Gastrocnemius medialis (tissue), 4 donors: Measurements from ENCODE around the gene UNC5C. TPM values are rescaled to one million over a fixed set of nuclear protein-coding genes. Genes with fewer than 3 reads are reported as not detected.

Experiments
- ATAC-seq, 2 donors: fragments of 150-250 bp; one replicate each; pipeline ENCODE4 v1.9.1; 2016
- DNase-seq, 2 donors: peaks; one replicate each; pipeline ENCODE4 v3.0.0-alpha.2; 2019
- H3K27ac ChIP-seq, 4 donors: fragments of 200-600 bp; sonication (generic); 1 replicate in 1 of 4; 2 replicates in 3 of 4; pipeline ENCODE4 v1.5.1; 2016 to 2018; ENCODE audit warnings: mild to moderate bottlenecking in 2 of 4, moderate library complexity in 1 of 4
- H3K27me3 ChIP-seq, 3 donors: fragments of 200-600 bp; sonication (generic) in 2 of 3; 1 replicate in 1 of 3; 2 replicates in 2 of 3; pipeline versions ENCODE4 v1.5.1 to v1.6.0; 2016 to 2019; ENCODE audit warnings: mild to moderate bottlenecking in 1 of 3, moderate library complexity in 1 of 3
- H3K36me3 ChIP-seq, 2 donors: fragments of 200-600 bp; sonication (generic) in 1 of 2; one replicate each; pipeline ENCODE4 v1.5.1; 2017 to 2018
- H3K4me1 ChIP-seq, 2 donors: fragments of 200-600 bp; sonication (generic) in 1 of 2; one replicate each; pipeline ENCODE4 v1.5.1; 2016 to 2017; ENCODE audit warnings: mild to moderate bottlenecking in 2 of 2
- H3K4me3 ChIP-seq, 4 donors: fragments of 200-600 bp; sonication (generic) in 3 of 4; 1 replicate in 1 of 4; 2 replicates in 3 of 4; pipeline ENCODE4 v1.5.1; 2016 to 2019; ENCODE audit warnings: mild to moderate bottlenecking in 2 of 4
- H3K9me3 ChIP-seq, 3 donors: fragments of 200-600 bp; sonication (generic) in 2 of 3; 1 replicate in 1 of 3; 2 replicates in 2 of 3; pipeline ENCODE4 v1.5.1; 2016 to 2019
- POLR2A ChIP-seq, 2 donors: fragments of 450-650 bp; IDR thresholded peaks; one replicate each; pipeline ENCODE4 v1.6.1; 2017; ENCODE audit warnings: antibody characterized with exemption in 2 of 2, mild to moderate bottlenecking in 2 of 2, moderate library complexity in 2 of 2
- in situ Hi-C, 4 donors: fragments of 200-750 bp; cut with MboI; loops; one replicate each; pipeline versions ENCODE4 v1.15.0 to v1.8.0; 2017; ENCODE audit warnings: low sequenced_read_pairs in 4 of 4
- intact Hi-C: fragments of 100-400 bp; cut with DNase I; formaldehyde crosslinking; loops from one replicate; pipeline ENCODE4 v1.15.1; 2023; ENCODE audit warnings: low total_unique reads
- total RNA-seq, 4 donors: library from RNA; depleted of rRNA; stranded (reverse); fragments of >200 nt; gene quantifications; one replicate each; pipeline versions ENCODE4 v1.1.0 to v1.2.3, GENCODE V29; 2016
- TF ChIP-seq, protein P1 (sequence below), 5 experiments: fragments of 450-650 bp in 3 of 5; fragments of 200-600 bp in 2 of 5; sonication (generic) in 2 of 5; IDR thresholded peaks in 4 of 5; conservative IDR thresholded peaks in 1 of 5; 1 replicate in 4 of 5; 2 replicates in 1 of 5; pipeline ENCODE4 v1.5.1; 2016 to 2019; ENCODE audit warnings: antibody characterized with exemption in 5 of 5, mild to moderate bottlenecking in 3 of 5, moderate library complexity in 3 of 5

UNC5C gene
- total RNA-seq, 4 donors from 2014 or later: 0.07 to 0.33 (median 0.23) TPM; not detected in 1

GRCh38 chr4:95528388-95528948 lies 20.3 kb downstream of the UNC5C start:
- in situ Hi-C loops: no loop called here
- DNase-seq (no peak), ATAC-seq (no peak)
- Histone ChIP-seq H3K36me3 (no peaks in the 10 kb centered on the region), H3K27ac (no peak overlapping the region), H3K4me3 (no peak overlapping the region), H3K9me3 (no peaks in the 10 kb centered on the region), H3K4me1 (no peaks in the 10 kb centered on the region), H3K27me3 (no peaks in the 10 kb centered on the region)
- intact Hi-C loops: no loop called here
- TF ChIP-seq, protein P1, sequence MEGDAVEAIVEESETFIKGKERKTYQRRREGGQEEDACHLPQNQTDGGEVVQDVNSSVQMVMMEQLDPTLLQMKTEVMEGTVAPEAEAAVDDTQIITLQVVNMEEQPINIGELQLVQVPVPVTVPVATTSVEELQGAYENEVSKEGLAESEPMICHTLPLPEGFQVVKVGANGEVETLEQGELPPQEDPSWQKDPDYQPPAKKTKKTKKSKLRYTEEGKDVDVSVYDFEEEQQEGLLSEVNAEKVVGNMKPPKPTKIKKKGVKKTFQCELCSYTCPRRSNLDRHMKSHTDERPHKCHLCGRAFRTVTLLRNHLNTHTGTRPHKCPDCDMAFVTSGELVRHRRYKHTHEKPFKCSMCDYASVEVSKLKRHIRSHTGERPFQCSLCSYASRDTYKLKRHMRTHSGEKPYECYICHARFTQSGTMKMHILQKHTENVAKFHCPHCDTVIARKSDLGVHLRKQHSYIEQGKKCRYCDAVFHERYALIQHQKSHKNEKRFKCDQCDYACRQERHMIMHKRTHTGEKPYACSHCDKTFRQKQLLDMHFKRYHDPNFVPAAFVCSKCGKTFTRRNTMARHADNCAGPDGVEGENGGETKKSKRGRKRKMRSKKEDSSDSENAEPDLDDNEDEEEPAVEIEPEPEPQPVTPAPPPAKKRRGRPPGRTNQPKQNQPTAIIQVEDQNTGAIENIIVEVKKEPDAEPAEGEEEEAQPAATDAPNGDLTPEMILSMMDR (IDR thresholded peaks at IDR 0.05 in 4 of 5, conservative IDR thresholded peaks at IDR 0.05 in 1 of 5): no peak
- TF ChIP-seq POLR2A (IDR thresholded peaks at IDR 0.05): no peak

GRCh38 chr4:95526075-95526474 lies 22.7 kb downstream of the UNC5C start:
- ATAC-seq (no peak), DNase-seq (no peak)
- no peak overlapping the region for H3K4me3 ChIP-seq
- H3K27me3 ChIP-seq: no peaks in the 10 kb centered on the region
- H3K36me3 ChIP-seq: no peaks in the 10 kb centered on the region
- in situ Hi-C loops (no loop called here), intact Hi-C loops (no loop called here)
- H3K4me1 ChIP-seq: no peaks in the 10 kb centered on the region
- H3K9me3 ChIP-seq: no peaks in the 10 kb centered on the region
- no peak overlapping the region for H3K27ac ChIP-seq
- TF ChIP-seq, protein P1 (IDR thresholded peaks at IDR 0.05 in 4 of 5, conservative IDR thresholded peaks at IDR 0.05 in 1 of 5): no peak
- TF ChIP-seq POLR2A (IDR thresholded peaks at IDR 0.05): no peak

DNA sequence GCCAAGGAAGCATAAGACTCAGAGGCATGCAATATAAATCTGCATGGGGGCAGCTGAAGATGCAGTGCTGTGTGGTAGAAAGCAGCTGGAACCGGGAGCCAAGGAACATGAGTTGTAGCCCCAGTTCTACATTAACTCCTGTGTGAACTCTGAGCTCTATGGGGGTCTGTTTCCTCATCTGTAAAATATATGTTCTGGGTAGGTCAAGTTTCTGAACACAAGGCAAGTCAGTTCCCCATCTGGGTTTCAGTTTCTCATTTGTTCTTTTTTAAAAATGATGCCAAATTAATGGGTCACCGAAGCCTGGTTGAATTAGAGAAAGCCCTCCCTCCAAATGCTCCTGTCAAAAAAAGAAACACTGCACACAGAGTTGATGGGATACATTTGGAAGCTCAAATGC lies 24.0 kb downstream of the UNC5C start:
- ATAC-seq (no peak), DNase-seq (no peak)
- Histone ChIP-seq H3K4me3 (no peak overlapping the region), H3K27me3 (no peaks in the 10 kb centered on the region), H3K36me3 (no peaks in the 10 kb centered on the region), H3K9me3 (no peaks in the 10 kb centered on the region), H3K4me1 (no peaks in the 10 kb centered on the region), H3K27ac (no peak overlapping the region)
- TF ChIP-seq POLR2A (IDR thresholded peaks at IDR 0.05): no peak
- TF ChIP-seq, protein P1 (IDR thresholded peaks at IDR 0.05 in 4 of 5, conservative IDR thresholded peaks at IDR 0.05 in 1 of 5): no peak
- in situ Hi-C loops (no loop called here), intact Hi-C loops (no loop called here)

GRCh38 chr4:95524184-95524583 lies 24.6 kb downstream of the UNC5C start:
- Histone ChIP-seq H3K4me3 (no peak overlapping the region), H3K27ac (no peak overlapping the region), H3K27me3 (no peaks in the 10 kb centered on the region), H3K4me1 (no peaks in the 10 kb centered on the region), H3K36me3 (no peaks in the 10 kb centered on the region), H3K9me3 (no peaks in the 10 kb centered on the region)
- intact Hi-C loops (no loop called here), in situ Hi-C loops (no loop called here)
- no peak for DNase-seq
- no peak for ATAC-seq
- TF ChIP-seq, protein P1 (IDR thresholded peaks at IDR 0.05 in 4 of 5, conservative IDR thresholded peaks at IDR 0.05 in 1 of 5): no peak
- no peak for TF ChIP-seq POLR2A (IDR thresholded peaks at IDR 0.05)
